GM21360 (cell line): ENCODE data around the gene DNASE2B.
"Not testable (repeated sequence)": the region's sequence is repeated elsewhere in the genome, so short reads cannot be mapped to it uniquely, and the experiment has no call there.

Experiments
- ATAC-seq: cut with Tn5 transposase; IDR thresholded peaks from one replicate; pipeline ENCODE4 v1.9.1; 2021; ENCODE audit warnings: mild to moderate bottlenecking, moderate library complexity; ENCODE audit not compliant: unreplicated experiment

Gene DNASE2B

DNA sequence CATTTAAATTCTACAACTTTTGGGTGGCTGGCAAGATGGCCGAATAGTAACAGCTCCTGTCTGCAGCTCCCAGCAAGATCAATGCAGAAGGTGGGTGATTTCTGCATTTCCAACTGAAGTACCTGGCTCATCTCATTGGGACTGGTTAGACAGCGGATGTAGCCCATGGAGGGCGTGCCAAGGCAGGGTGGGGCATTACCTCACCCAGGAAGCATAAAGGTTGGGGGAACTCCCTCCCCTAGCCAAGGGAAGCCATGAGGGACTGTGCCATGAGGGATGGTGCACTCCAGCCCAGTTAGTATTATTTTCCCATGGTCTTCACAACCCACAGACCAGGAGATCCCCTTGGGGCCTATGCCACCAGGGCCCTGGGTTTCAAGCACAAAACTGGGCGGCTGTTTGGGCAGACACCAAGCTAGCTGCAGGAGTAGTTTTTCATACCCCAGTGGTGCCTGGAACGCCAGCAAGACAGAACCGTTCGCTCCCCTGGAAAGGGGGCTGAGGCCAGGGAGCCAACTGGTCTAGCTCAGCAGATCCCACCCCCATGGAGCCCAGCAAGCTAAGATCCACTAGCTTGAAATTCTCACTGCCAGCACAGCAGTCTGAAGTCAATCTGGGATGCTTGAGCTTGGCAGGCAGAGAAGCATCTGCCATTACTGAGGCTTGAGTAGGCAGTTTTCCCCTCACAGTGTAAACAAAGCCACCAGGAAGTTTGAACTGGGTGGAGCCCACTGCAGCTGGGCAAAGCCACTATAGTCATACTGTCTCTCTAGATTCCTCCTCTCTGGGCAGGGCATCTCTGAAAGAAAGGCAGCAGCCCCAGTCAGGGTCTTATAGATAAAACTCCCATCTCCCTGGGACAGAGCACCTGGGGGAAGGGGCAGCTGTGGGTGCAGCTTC is 44.7 kb downstream of the DNASE2B start:
- not testable (repeated sequence) for ATAC-seq

DNA sequence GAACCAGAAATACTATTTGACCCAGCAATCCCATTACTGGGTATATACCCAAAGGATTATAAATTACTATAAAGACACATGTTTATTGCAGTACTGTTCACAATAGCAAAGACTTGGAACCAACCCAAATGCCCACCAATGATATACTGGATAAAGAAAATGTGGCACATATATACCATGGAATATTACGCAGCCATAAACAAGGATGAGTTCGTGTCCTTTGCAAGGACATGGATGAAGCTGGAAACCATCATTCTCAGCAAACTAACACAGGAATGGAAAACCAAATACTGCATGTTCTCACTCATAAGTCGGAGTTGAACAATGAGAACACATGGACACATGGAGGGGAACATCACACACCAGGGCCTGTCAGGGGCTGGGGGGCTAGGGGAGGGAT is 50.4 kb downstream of the DNASE2B start:
- not testable (repeated sequence) for ATAC-seq

DNA sequence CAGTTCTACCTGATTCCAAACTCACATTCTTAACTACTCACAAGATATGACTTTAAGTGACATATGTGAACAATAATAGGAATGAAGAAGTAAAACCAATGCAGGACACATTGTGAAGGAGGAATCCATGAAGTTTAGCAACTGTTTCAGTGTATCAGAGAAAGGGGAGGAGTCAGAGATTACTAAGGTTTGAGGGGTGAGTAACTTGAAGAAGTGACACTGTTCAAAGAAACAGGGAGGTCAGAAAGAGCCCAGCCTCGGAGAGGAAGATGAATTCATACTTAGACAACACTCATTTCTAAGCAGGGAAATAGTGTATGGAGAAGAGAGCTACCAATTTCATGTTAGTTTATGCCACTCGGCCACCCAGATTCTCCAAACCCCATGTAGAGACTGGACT is 52.6 kb downstream of the DNASE2B start:
- ATAC-seq = no peak

DNA sequence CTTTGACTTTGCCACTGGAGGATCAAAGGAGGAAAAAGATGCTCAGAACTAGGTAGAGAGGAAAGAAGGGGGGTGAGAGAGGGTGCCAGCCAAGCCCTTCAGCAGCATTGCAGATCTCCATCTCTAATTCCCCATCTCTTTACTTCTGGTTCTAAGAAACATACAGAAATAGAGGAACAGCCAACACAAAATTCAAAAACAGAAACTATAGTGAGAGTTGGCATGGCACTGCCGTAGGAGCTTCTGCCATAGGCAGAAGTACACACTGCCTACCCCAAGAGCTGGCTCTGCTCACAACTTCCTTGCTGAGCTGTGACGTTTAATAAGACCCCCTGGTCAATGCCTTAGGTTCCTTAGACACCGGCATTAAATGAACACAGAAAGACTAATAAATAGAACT is 54.2 kb downstream of the DNASE2B start:
- no peak for ATAC-seq

DNA sequence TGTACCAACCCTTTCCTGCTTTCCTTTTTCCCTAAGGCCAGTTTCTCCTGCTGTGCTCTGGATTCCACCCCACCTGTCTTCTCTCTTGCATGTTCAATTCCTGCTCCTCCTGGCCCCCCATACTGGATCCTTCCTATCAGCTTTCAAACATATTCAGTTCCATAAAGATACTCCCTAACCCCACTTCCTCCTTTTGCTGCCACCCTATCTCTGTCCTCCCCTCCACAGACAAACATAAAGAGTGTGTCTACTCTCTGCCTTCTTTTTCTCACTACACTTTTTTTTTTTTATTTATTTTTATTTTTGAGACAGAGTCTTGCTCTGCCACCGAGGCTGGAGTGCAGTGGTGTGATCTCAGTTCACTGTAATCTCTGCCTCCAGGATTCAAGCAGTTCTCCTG is 63.8 kb downstream of the DNASE2B start:
- no peak for ATAC-seq
